ENCODE data around the gene HMHB1. TPM values are rescaled to one million over a fixed set of nuclear protein-coding genes. Genes with fewer than 3 reads are reported as not detected.

HMHB1 gene
- polyA plus RNA-seq, 1 donor (not counting 4 experiments of a cell fraction or from before 2014, with no cell fraction given) = not detected

DNA sequence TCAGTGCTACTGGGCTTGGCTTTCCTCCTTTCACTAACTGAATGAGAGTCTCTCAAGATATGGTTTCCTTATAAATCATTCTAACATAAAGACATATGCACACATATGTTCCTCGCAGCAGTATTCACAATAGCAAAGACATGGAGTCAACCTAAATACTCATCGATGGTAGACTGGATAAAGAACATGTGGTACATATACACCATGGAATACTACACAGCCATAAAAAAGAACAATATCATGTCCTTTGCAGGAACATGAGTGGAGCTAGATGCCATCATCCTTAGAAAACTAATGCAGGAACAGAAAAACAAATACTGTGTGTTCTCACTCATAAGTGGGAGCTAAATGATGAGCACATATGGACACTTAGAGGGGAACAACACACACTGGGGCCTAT lies 32.5 kb upstream of the HMHB1 start:
- H3K9me3 ChIP-seq (ENCODE audit: control insufficient read depth, low read depth, low read length) = no peaks in the 10 kb centered on the region
- H3K9me1 ChIP-seq (ENCODE audit: control insufficient read depth, extremely low read depth, insufficient read depth, low read length) = no peaks in the 10 kb centered on the region
- H4K20me1 ChIP-seq (ENCODE audit: control insufficient read depth, extremely low read depth, insufficient read depth, low read length) = no peaks in the 10 kb centered on the region
- H3K9ac ChIP-seq (ENCODE audit: control insufficient read depth, extremely low read depth, insufficient read depth, low read length) = no peak overlapping the region
- TF ChIP-seq EZH2 (IDR thresholded peaks at IDR 0.05; ENCODE audit: low read length) (no peak), CTCF (optimal IDR thresholded peaks at IDR 0.05 in 1 of 3, IDR thresholded peaks at IDR 0.05 in 1 of 3, conservative IDR thresholded peaks at IDR 0.05 in 1 of 3; ENCODE audit: extremely low read depth in 1 of 3, insufficient read depth in 2 of 3, low read length in 3 of 3) (no peak)
- no peak for FAIRE-seq
- no peak overlapping the region for H3K4me2 ChIP-seq (ENCODE audit: control insufficient read depth, extremely low read depth, insufficient read depth, low read depth, low read length)
- H3K36me3 ChIP-seq (ENCODE audit: control insufficient read depth in 2 of 2, extremely low read depth in 1 of 2, insufficient read depth in 2 of 2, low read length in 2 of 2) = no peaks in the 10 kb centered on the region
- dilution Hi-C loops (cut with MboI; ENCODE audit: extremely low pct_ligation_motif_present, low sequenced_read_pairs) = no loop called here
- H2AFZ ChIP-seq (ENCODE audit: control insufficient read depth, low read length) = no peak overlapping the region
- H3K27me3 ChIP-seq (ENCODE audit: control insufficient read depth, extremely low read depth, insufficient read depth, low read length) = no peaks in the 10 kb centered on the region
- no peaks in the 10 kb centered on the region for H3K79me2 ChIP-seq (ENCODE audit: control insufficient read depth, insufficient read depth, low read length)
- H3K4me3 ChIP-seq (ENCODE audit: control insufficient read depth in 2 of 3, extremely low read depth in 1 of 3, insufficient read depth in 2 of 3, low read depth in 1 of 3, low read length in 3 of 3) = no peak overlapping the region
- H3K4me1 ChIP-seq (ENCODE audit: control insufficient read depth, extremely low read depth, insufficient read depth, low read length) = no peaks in the 10 kb centered on the region
- no peak for DNase-seq (ENCODE audit: low read depth, low spot score)
- H3K27ac ChIP-seq (ENCODE audit: control insufficient read depth, insufficient read depth, low read length) = no peak overlapping the region

- no peak overlapping the region for H3K4me2 ChIP-seq (ENCODE audit: control insufficient read depth, extremely low read depth, insufficient read depth, low read depth, low read length)
- no peak overlapping the region for H2AFZ ChIP-seq (ENCODE audit: control insufficient read depth, low read length)
Measured at GRCh38 chr5:143781993-143782520, 29.9 kb upstream of the HMHB1 start.

More at GRCh38 chr5:143781993-143782520, 29.9 kb upstream of the HMHB1 start:
- no peak for TF ChIP-seq CTCF (optimal IDR thresholded peaks at IDR 0.05 in 1 of 3, IDR thresholded peaks at IDR 0.05 in 1 of 3, conservative IDR thresholded peaks at IDR 0.05 in 1 of 3; ENCODE audit: extremely low read depth in 1 of 3, insufficient read depth in 2 of 3, low read length in 3 of 3)
- TF ChIP-seq EZH2 (IDR thresholded peaks at IDR 0.05; ENCODE audit: low read length) = no peak
- H3K4me3 ChIP-seq (ENCODE audit: control insufficient read depth in 2 of 3, extremely low read depth in 1 of 3, insufficient read depth in 2 of 3, low read depth in 1 of 3, low read length in 3 of 3) = no peak overlapping the region
- no peaks in the 10 kb centered on the region for H3K4me1 ChIP-seq (ENCODE audit: control insufficient read depth, extremely low read depth, insufficient read depth, low read length)
- dilution Hi-C loops (cut with MboI; ENCODE audit: extremely low pct_ligation_motif_present, low sequenced_read_pairs) = no loop called here
- H3K27me3 ChIP-seq (ENCODE audit: control insufficient read depth, extremely low read depth, insufficient read depth, low read length) = no peaks in the 10 kb centered on the region
- no peaks in the 10 kb centered on the region for H3K36me3 ChIP-seq (ENCODE audit: control insufficient read depth in 2 of 2, extremely low read depth in 1 of 2, insufficient read depth in 2 of 2, low read length in 2 of 2)
- DNase-seq (ENCODE audit: low read depth, low spot score) = no peak
- no peaks in the 10 kb centered on the region for H3K9me3 ChIP-seq (ENCODE audit: control insufficient read depth, low read depth, low read length)
- no peaks in the 10 kb centered on the region for H3K9me1 ChIP-seq (ENCODE audit: control insufficient read depth, extremely low read depth, insufficient read depth, low read length)
- H3K27ac ChIP-seq (ENCODE audit: control insufficient read depth, insufficient read depth, low read length) = no peak overlapping the region
- no peak for FAIRE-seq
- H3K9ac ChIP-seq (ENCODE audit: control insufficient read depth, extremely low read depth, insufficient read depth, low read length) = no peak overlapping the region
- no peaks in the 10 kb centered on the region for H4K20me1 ChIP-seq (ENCODE audit: control insufficient read depth, extremely low read depth, insufficient read depth, low read length)
- H3K79me2 ChIP-seq (ENCODE audit: control insufficient read depth, insufficient read depth, low read length) = no peaks in the 10 kb centered on the region

Data from keratinocyte (primary cell).